HEK293 (cell line): Measurements from ENCODE around the gene ACACB.

Experiments used
- CTCF ChIA-PET: fragments of 350-600 bp; formaldehyde crosslinking; extraction: SDS; loops from one replicate; lab custom pipeline; 2021; ENCODE audit warnings: antibody characterized with exemption; lab: Yijun Ruan, JAX
- POLR2A ChIA-PET: fragments of 300-600 bp; formaldehyde crosslinking; extraction: SDS; loops from one replicate; lab custom pipeline; 2020; ENCODE audit warnings: antibody characterized with exemption, inconsistent platforms; lab: Yijun Ruan, JAX
- H3K27ac ChIP-seq: fragments of 200-500 bp; sonication (Bioruptor generic); 2 replicates; pipeline ENCODE4 v1.5.1; 2014; ENCODE audit warnings: low read depth, low read length, control low read depth, inconsistent platforms; ENCODE audit errors: extremely low read depth
- H3K36me3 ChIP-seq, 2 experiments: fragments of 200-500 bp in 1 of 2; sonication (Bioruptor generic) in 1 of 2; 1 replicate in 1 of 2; 2 replicates in 1 of 2; pipeline ENCODE4 v1.5.1; 2014 to 2017; ENCODE audit warnings: inconsistent platforms in 2 of 2, low read length in 2 of 2; ENCODE audit not compliant: control insufficient read depth in 2 of 2, insufficient read depth in 1 of 2
- H3K4me1 ChIP-seq: fragments of 200-500 bp; sonication (Bioruptor generic); 2 replicates; pipeline ENCODE4 v1.5.1; 2014; ENCODE audit warnings: mild to moderate bottlenecking, low read length, inconsistent platforms; ENCODE audit not compliant: control insufficient read depth, insufficient read depth
- H3K4me3 ChIP-seq: 2 replicates; pipeline ENCODE4 v1.5.1; 2011; ENCODE audit warnings: low read depth, mild to moderate bottlenecking, control low read depth, low read length, moderate library complexity
- H3K9me3 ChIP-seq: fragments of 200-500 bp; sonication (Bioruptor generic); 2 replicates; pipeline ENCODE4 v1.5.1; 2014; ENCODE audit warnings: low read depth, low read length, inconsistent platforms; ENCODE audit not compliant: control insufficient read depth, insufficient read depth
- GLI4 ChIP-seq: fragments of 450-650 bp; formaldehyde crosslinking; IDR thresholded peaks from 2 replicates; pipeline ENCODE4 v1.5.1; 2016; ENCODE audit warnings: missing biosample characterization, missing genetic modification characterization
- MEIS1 ChIP-seq: sonication (generic); formaldehyde crosslinking; IDR thresholded peaks from 2 replicates; pipeline ENCODE4 v1.8.1; 2022; ENCODE audit warnings: missing genetic modification reagents, mild to moderate bottlenecking, borderline replicate concordance
- SCRT1 ChIP-seq: fragments of 450-650 bp; formaldehyde crosslinking; IDR thresholded peaks from 2 replicates; pipeline ENCODE4 v1.5.1; 2016; ENCODE audit warnings: missing biosample characterization, missing genetic modification characterization, borderline replicate concordance
- SP2 ChIP-seq: fragments of 450-650 bp; formaldehyde crosslinking; IDR thresholded peaks from 2 replicates; pipeline ENCODE4 v1.5.1; 2016; ENCODE audit warnings: missing biosample characterization, missing genetic modification characterization
- TRIM28 ChIP-seq: IDR thresholded peaks from 2 replicates; pipeline ENCODE4 v1.6.1; 2011; ENCODE audit warnings: low read length, control low read depth, borderline replicate concordance
- YY1 ChIP-seq: fragments of 450-650 bp; formaldehyde crosslinking; IDR thresholded peaks from 2 replicates; pipeline ENCODE4 v1.5.1; 2018; ENCODE audit warnings: missing biosample characterization, missing genetic modification characterization
- ZBTB48 ChIP-seq: fragments of 450-650 bp; formaldehyde crosslinking; IDR thresholded peaks from 2 replicates; pipeline ENCODE4 v1.5.1; 2016; ENCODE audit warnings: missing biosample characterization, missing genetic modification characterization
- ZFP37 ChIP-seq: fragments of 450-650 bp; formaldehyde crosslinking; IDR thresholded peaks from 2 replicates; pipeline ENCODE4 v1.5.1; 2016; ENCODE audit warnings: missing biosample characterization, missing genetic modification characterization
- ZNF174 ChIP-seq: fragments of 450-650 bp; formaldehyde crosslinking; IDR thresholded peaks from 2 replicates; pipeline ENCODE4 v1.5.0; 2017; ENCODE audit warnings: missing biosample characterization, mild to moderate bottlenecking, missing genetic modification characterization
- ZNF404 ChIP-seq: fragments of 450-650 bp; formaldehyde crosslinking; IDR thresholded peaks from 2 replicates; pipeline ENCODE4 v1.5.1; 2017; ENCODE audit warnings: missing biosample characterization, missing genetic modification characterization
- ZNF529 ChIP-seq: fragments of 450-650 bp; formaldehyde crosslinking; IDR thresholded peaks from 2 replicates; pipeline ENCODE4 v1.5.1; 2017; ENCODE audit warnings: missing genetic modification characterization, missing biosample characterization; ENCODE audit not compliant: insufficient replicate concordance
- ZNF549 ChIP-seq: fragments of 450-650 bp; IDR thresholded peaks from 2 replicates; pipeline ENCODE4 v1.5.1; 2018; ENCODE audit warnings: missing biosample characterization, missing genetic modification characterization, mild to moderate bottlenecking, inconsistent platforms, moderate library complexity
- ZNF623 ChIP-seq: fragments of 450-650 bp; formaldehyde crosslinking; IDR thresholded peaks from 2 replicates; pipeline ENCODE4 v1.5.1; 2016; ENCODE audit warnings: missing biosample characterization, missing genetic modification characterization
- ZNF664 ChIP-seq: fragments of 450-650 bp; formaldehyde crosslinking; IDR thresholded peaks from 2 replicates; pipeline ENCODE4 v1.5.1; 2016; ENCODE audit warnings: missing biosample characterization, missing genetic modification characterization
- ZNF677 ChIP-seq: fragments of 450-650 bp; IDR thresholded peaks from 2 replicates; pipeline ENCODE4 v1.5.0; 2018; ENCODE audit warnings: missing biosample characterization, mild to moderate bottlenecking, missing genetic modification characterization, moderate library complexity
- TF ChIP-seq, protein P1 (sequence below): fragments of 450-650 bp; formaldehyde crosslinking; IDR thresholded peaks from 2 replicates; pipeline ENCODE4 v1.5.1; 2016; ENCODE audit warnings: missing biosample characterization, missing genetic modification characterization
- TF ChIP-seq, protein P2 (sequence below): fragments of 450-650 bp; formaldehyde crosslinking; IDR thresholded peaks from 2 replicates; pipeline ENCODE4 v1.5.1; 2016; ENCODE audit warnings: missing biosample characterization, missing genetic modification characterization, borderline replicate concordance
- TF ChIP-seq, protein P3 (sequence below): fragments of 450-650 bp; formaldehyde crosslinking; IDR thresholded peaks from 2 replicates; pipeline ENCODE4 v1.5.1; 2016; ENCODE audit warnings: missing biosample characterization, missing genetic modification characterization
- TF ChIP-seq, protein P4 (sequence below): fragments of 450-650 bp; formaldehyde crosslinking; IDR thresholded peaks from 2 replicates; pipeline ENCODE4 v1.5.1; 2017; ENCODE audit warnings: missing biosample characterization, missing genetic modification characterization

Gene ACACB

DNA sequence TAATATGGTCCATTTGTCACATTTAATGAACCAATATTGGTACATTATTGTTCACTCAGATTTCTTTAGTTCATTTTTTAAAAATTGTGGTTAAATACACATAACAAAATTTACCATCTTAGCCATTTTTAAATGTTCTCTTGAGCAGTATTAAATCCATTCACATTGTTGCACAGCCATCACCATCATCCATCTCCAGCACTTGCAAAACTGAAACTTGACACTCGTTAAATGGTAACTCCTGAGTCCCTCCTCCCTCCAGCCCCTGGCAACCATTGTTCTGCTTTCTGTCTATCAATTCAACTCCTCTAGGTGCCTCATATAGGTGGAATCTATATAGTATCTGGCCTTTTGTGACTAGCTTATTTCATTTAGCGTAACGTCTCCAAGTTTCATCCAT, 86.4 kb downstream of the ACACB start:
- CTCF ChIA-PET, result no interaction called here
- TF ChIP-seq ZNF549 (tag by site-specific recombination) (no peak), SP2 (tag by site-specific recombination) (no peak), ZFP37 (tag by site-specific recombination) (no peak), GLI4 (tag by site-specific recombination) (no peak), ZNF404 (tag by site-specific recombination) (no peak), ZNF664 (tag by site-specific recombination) (no peak)
- TF ChIP-seq, all 188 proteins: peak for 0
- Histone ChIP-seq H3K36me3 (peaks cover 0 to 16% of the 10 kb centered on the region in 2 experiments; a peak in 2 of 3 replicates), H3K27ac (no peak overlapping the region), H3K4me1 (no peaks in the 10 kb centered on the region), H3K4me3 (no peak overlapping the region), H3K9me3 (no peaks in the 10 kb centered on the region)
- POLR2A ChIA-PET, result no interaction called here

DNA sequence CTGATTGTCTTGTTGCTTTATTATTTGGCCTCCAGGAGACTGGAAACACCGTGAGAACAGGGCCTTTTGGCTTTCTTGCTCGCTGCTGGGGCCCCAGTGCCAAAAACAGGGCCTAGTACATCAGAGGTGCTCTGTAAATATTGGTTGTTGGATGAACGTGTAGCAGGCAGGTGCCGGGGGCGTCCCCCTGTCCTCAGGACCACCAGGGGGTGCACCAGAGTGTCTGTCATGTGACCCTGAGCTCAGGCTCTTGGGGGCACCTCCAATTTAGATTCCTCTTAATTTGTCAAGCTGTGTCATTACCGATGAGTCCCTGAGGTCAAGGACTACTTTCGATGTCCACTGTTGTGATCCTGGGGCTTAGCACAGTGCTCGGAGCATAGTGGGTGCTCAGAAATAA, 87.1 kb downstream of the ACACB start:
- peaks cover 0 to 17% of the 10 kb centered on the region in 2 experiments; a peak in 2 of 3 replicates for H3K36me3 ChIP-seq
- H3K27ac ChIP-seq, result no peak overlapping the region
- no peaks in the 10 kb centered on the region for H3K9me3 ChIP-seq
- H3K4me3 ChIP-seq, result no peak overlapping the region
- CTCF ChIA-PET, result no interaction called here
- TF ChIP-seq, protein P1, sequence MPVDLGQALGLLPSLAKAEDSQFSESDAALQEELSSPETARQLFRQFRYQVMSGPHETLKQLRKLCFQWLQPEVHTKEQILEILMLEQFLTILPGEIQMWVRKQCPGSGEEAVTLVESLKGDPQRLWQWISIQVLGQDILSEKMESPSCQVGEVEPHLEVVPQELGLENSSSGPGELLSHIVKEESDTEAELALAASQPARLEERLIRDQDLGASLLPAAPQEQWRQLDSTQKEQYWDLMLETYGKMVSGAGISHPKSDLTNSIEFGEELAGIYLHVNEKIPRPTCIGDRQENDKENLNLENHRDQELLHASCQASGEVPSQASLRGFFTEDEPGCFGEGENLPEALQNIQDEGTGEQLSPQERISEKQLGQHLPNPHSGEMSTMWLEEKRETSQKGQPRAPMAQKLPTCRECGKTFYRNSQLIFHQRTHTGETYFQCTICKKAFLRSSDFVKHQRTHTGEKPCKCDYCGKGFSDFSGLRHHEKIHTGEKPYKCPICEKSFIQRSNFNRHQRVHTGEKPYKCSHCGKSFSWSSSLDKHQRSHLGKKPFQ, result no peak
- TF ChIP-seq SCRT1 (tag by site-specific recombination) (no peak), YY1 (no peak), TRIM28 (no peak), ZNF623 (tag by site-specific recombination) (no peak), ZNF529 (no peak), MEIS1 (CRISPR knock-in tag) (no peak), ZNF677 (no peak), ZBTB48 (tag by site-specific recombination) (no peak), ZNF174 (tag by site-specific recombination) (no peak)
- TF ChIP-seq, protein P2, sequence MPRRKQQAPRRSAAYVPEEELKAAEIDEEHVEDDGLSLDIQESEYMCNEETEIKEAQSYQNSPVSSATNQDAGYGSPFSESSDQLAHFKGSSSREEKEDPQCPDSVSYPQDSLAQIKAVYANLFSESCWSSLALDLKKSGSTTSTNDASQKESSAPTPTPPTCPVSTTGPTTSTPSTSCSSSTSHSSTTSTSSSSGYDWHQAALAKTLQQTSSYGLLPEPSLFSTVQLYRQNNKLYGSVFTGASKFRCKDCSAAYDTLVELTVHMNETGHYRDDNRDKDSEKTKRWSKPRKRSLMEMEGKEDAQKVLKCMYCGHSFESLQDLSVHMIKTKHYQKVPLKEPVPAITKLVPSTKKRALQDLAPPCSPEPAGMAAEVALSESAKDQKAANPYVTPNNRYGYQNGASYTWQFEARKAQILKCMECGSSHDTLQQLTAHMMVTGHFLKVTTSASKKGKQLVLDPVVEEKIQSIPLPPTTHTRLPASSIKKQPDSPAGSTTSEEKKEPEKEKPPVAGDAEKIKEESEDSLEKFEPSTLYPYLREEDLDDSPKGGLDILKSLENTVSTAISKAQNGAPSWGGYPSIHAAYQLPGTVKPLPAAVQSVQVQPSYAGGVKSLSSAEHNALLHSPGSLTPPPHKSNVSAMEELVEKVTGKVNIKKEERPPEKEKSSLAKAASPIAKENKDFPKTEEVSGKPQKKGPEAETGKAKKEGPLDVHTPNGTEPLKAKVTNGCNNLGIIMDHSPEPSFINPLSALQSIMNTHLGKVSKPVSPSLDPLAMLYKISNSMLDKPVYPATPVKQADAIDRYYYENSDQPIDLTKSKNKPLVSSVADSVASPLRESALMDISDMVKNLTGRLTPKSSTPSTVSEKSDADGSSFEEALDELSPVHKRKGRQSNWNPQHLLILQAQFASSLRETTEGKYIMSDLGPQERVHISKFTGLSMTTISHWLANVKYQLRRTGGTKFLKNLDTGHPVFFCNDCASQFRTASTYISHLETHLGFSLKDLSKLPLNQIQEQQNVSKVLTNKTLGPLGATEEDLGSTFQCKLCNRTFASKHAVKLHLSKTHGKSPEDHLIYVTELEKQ (tag by site-specific recombination), result no peak
- TF ChIP-seq, protein P3, sequence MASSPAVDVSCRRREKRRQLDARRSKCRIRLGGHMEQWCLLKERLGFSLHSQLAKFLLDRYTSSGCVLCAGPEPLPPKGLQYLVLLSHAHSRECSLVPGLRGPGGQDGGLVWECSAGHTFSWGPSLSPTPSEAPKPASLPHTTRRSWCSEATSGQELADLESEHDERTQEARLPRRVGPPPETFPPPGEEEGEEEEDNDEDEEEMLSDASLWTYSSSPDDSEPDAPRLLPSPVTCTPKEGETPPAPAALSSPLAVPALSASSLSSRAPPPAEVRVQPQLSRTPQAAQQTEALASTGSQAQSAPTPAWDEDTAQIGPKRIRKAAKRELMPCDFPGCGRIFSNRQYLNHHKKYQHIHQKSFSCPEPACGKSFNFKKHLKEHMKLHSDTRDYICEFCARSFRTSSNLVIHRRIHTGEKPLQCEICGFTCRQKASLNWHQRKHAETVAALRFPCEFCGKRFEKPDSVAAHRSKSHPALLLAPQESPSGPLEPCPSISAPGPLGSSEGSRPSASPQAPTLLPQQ (tag by site-specific recombination), result no peak
- TF ChIP-seq, protein P4, sequence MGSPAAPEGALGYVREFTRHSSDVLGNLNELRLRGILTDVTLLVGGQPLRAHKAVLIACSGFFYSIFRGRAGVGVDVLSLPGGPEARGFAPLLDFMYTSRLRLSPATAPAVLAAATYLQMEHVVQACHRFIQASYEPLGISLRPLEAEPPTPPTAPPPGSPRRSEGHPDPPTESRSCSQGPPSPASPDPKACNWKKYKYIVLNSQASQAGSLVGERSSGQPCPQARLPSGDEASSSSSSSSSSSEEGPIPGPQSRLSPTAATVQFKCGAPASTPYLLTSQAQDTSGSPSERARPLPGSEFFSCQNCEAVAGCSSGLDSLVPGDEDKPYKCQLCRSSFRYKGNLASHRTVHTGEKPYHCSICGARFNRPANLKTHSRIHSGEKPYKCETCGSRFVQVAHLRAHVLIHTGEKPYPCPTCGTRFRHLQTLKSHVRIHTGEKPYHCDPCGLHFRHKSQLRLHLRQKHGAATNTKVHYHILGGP, result no peak
- TF ChIP-seq, all 188 proteins: peak for 0
- no peaks in the 10 kb centered on the region for H3K4me1 ChIP-seq
- POLR2A ChIA-PET, result no interaction called here
